Uterus (tissue), 2 donors: ENCODE data around the gene MKLN1.

Experiments
- POLR2A ChIP-seq, 2 donors: fragments of 450-650 bp; IDR thresholded peaks; one replicate each; pipeline ENCODE4 v1.6.1; 2016; ENCODE audit warnings: antibody characterized with exemption in 2 of 2, mild to moderate bottlenecking in 1 of 2, moderate library complexity in 1 of 2
- TF ChIP-seq, protein P1 (sequence below), 4 experiments: fragments of 200-600 bp in 2 of 4; fragments of 450-650 bp in 2 of 4; sonication (generic) in 2 of 4; IDR thresholded peaks; one replicate each; pipeline ENCODE4 v1.5.1; 2016 to 2019; ENCODE audit warnings: antibody characterized with exemption in 4 of 4, mild to moderate bottlenecking in 2 of 4, moderate library complexity in 1 of 4

GRCh38 chr7:131449373-131449902, 121.8 kb downstream of the MKLN1 start:
- TF ChIP-seq, protein P1, sequence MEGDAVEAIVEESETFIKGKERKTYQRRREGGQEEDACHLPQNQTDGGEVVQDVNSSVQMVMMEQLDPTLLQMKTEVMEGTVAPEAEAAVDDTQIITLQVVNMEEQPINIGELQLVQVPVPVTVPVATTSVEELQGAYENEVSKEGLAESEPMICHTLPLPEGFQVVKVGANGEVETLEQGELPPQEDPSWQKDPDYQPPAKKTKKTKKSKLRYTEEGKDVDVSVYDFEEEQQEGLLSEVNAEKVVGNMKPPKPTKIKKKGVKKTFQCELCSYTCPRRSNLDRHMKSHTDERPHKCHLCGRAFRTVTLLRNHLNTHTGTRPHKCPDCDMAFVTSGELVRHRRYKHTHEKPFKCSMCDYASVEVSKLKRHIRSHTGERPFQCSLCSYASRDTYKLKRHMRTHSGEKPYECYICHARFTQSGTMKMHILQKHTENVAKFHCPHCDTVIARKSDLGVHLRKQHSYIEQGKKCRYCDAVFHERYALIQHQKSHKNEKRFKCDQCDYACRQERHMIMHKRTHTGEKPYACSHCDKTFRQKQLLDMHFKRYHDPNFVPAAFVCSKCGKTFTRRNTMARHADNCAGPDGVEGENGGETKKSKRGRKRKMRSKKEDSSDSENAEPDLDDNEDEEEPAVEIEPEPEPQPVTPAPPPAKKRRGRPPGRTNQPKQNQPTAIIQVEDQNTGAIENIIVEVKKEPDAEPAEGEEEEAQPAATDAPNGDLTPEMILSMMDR (IDR thresholded peaks at IDR 0.05), result no peak
- TF ChIP-seq POLR2A (IDR thresholded peaks at IDR 0.05), result no peak
